GM18858 (cell line): Measurements from ENCODE around the gene PRR9.

Source experiments
- ATAC-seq: cut with Tn5 transposase; IDR thresholded peaks from one replicate; pipeline ENCODE4 v1.9.1; 2021; ENCODE audit not compliant: unreplicated experiment

The PRR9 gene

DNA sequence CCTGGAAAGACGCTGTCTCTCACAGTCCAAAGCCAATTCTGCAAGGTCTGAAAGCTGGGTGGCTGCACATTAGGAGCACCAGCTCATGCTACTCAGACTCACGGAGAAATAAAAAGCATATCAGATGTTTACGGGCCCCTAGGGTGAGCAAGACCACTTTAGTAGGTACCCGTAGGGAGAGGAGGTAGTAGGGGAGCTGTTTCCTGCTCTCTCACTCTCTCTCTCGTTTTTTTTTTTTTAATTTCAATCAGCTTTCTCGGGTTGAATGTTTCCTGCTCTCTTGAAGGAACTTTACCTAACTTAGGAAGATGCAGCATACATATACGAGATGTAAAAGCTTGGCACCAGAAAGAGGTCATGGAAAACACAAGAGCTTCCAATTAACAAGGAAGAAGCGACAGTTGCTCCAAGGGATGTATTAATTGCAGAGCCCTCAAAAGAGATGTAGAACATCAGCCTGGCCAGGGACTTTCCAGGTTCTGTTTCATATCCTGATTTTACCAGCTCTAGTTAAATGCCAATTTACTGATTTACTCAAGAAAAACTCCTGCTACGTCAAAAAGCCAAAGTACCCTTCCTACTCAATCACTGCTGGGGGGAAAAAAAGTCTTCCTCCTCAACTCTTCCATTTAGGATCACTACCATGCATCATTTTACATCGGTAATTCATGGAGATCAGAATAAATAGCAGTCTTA is 45.2 kb downstream of the PRR9 start:
- ATAC-seq, result no peak

DNA sequence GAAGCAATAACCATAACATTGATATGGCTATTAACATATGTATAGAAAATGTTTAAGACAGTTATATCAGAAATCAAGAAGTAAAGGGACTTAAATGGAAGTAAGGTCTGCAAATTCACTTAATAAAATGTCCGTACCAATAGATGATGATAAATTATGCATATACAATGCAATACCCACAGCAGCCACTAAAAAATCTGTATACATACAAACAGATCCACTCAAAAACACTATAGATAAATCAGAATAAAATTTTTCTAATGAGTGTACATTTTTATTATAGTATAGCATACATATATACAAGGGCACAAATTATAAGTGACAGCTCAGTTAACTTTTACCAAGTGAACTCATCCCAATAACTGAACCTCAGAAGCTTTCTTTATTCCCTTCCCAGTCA is 48.1 kb downstream of the PRR9 start:
- no peak for ATAC-seq
